ENCODE data around the gene ZNF618. TPM values are rescaled to one million over a fixed set of nuclear protein-coding genes. Genes with fewer than 3 reads are reported as not detected.

Gene ZNF618
- total RNA-seq, 1 experiment from 2014 or later: 29.4 TPM

GRCh38 chr9:113888336-113888735 lies 12.2 kb downstream of the ZNF618 start:
- Histone ChIP-seq H3K36me3 (ENCODE audit: insufficient read depth, low read length, poor library complexity, severe bottlenecking) (peaks cover 16% of the 10 kb centered on the region), H3K27ac (ENCODE audit: low read depth, low read length, poor library complexity, severe bottlenecking) (no peak overlapping the region), H3K9me3 (ENCODE audit: low read depth, low read length, poor library complexity, severe bottlenecking) (peaks cover 14% of the 10 kb centered on the region), H3K4me1 (ENCODE audit: insufficient read depth, low read length, poor library complexity, severe bottlenecking) (peaks cover 20% of the 10 kb centered on the region), H3K27me3 (replicated peaks; ENCODE audit: insufficient read depth, low read depth, low read length, poor library complexity) (no peaks in the 10 kb centered on the region), H3K4me3 (ENCODE audit: low read depth, low read length, poor library complexity, severe bottlenecking) (no peak overlapping the region)
- no TSS peak for BruUV-seq (replicated peaks)
- no peak for TF ChIP-seq EZH2 (IDR thresholded peaks at IDR 0.05; ENCODE audit: borderline replicate concordance, low read depth, low read length, poor library complexity, severe bottlenecking)
- TF ChIP-seq, protein P1, sequence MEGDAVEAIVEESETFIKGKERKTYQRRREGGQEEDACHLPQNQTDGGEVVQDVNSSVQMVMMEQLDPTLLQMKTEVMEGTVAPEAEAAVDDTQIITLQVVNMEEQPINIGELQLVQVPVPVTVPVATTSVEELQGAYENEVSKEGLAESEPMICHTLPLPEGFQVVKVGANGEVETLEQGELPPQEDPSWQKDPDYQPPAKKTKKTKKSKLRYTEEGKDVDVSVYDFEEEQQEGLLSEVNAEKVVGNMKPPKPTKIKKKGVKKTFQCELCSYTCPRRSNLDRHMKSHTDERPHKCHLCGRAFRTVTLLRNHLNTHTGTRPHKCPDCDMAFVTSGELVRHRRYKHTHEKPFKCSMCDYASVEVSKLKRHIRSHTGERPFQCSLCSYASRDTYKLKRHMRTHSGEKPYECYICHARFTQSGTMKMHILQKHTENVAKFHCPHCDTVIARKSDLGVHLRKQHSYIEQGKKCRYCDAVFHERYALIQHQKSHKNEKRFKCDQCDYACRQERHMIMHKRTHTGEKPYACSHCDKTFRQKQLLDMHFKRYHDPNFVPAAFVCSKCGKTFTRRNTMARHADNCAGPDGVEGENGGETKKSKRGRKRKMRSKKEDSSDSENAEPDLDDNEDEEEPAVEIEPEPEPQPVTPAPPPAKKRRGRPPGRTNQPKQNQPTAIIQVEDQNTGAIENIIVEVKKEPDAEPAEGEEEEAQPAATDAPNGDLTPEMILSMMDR (conservative IDR thresholded peaks at IDR 0.05; ENCODE audit: low read depth, low read length): no peak
- POLR2A ChIA-PET (ENCODE audit: low non-redundant PET): no interaction called here
- CTCF ChIA-PET: interaction anchor here (0.8 kb wide), 1 partner anchor 11 kb away, joined by 3 read pairs; no protein-coding TSS in a partner anchor
- no peak for DNase-seq (ENCODE audit: low spot score)
- intact Hi-C loops (cut with micrococcal nuclease; ENCODE audit: unreplicated experiment): no loop called here

GRCh38 chr9:113888976-113889375 lies 12.9 kb downstream of the ZNF618 start:
- BruUV-seq (replicated peaks): no TSS peak
- ChIA-PET POLR2A (ENCODE audit: low non-redundant PET) (no interaction called here), CTCF (interaction anchor here (0.8 kb wide), 1 partner anchor 12 kb away, joined by 3 read pairs; no protein-coding TSS in a partner anchor)
- Histone ChIP-seq H3K4me1 (ENCODE audit: insufficient read depth, low read length, poor library complexity, severe bottlenecking) (peaks cover 20% of the 10 kb centered on the region), H3K36me3 (ENCODE audit: insufficient read depth, low read length, poor library complexity, severe bottlenecking) (peaks cover 16% of the 10 kb centered on the region), H3K27me3 (replicated peaks; ENCODE audit: insufficient read depth, low read depth, low read length, poor library complexity) (no peaks in the 10 kb centered on the region), H3K9me3 (ENCODE audit: low read depth, low read length, poor library complexity, severe bottlenecking) (peaks cover 14% of the 10 kb centered on the region), H3K4me3 (ENCODE audit: low read depth, low read length, poor library complexity, severe bottlenecking) (no peak overlapping the region), H3K27ac (ENCODE audit: low read depth, low read length, poor library complexity, severe bottlenecking) (no peak overlapping the region)
- DNase-seq (ENCODE audit: low spot score): no peak
- TF ChIP-seq, protein P1 (conservative IDR thresholded peaks at IDR 0.05; ENCODE audit: low read depth, low read length): no peak
- no peak for TF ChIP-seq EZH2 (IDR thresholded peaks at IDR 0.05; ENCODE audit: borderline replicate concordance, low read depth, low read length, poor library complexity, severe bottlenecking)
- intact Hi-C loops (cut with micrococcal nuclease; ENCODE audit: unreplicated experiment): no loop called here

DNA sequence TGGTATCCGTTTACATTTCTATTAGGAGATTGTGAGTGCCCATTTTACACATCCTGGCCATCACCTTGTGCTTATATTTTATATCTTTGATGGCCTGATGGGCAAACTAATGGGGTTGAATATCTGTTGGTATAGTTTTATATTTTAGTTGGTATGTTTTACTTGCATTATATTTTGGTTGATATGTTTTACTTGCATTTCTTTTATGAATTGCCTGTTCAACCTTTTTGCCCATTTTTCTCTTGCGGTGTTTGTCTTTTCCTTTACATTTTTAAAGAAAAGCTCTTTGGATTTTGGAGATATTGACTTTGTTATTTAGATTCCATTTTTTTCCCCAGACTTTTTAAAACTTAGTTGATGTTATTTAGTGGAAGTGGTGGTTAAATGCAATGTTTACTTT lies 14.6 kb downstream of the ZNF618 start:
- Histone ChIP-seq H3K4me1 (ENCODE audit: insufficient read depth, low read length, poor library complexity, severe bottlenecking) (peaks cover 16% of the 10 kb centered on the region), H3K36me3 (ENCODE audit: insufficient read depth, low read length, poor library complexity, severe bottlenecking) (peaks cover 16% of the 10 kb centered on the region), H3K27me3 (replicated peaks; ENCODE audit: insufficient read depth, low read depth, low read length, poor library complexity) (no peaks in the 10 kb centered on the region), H3K4me3 (ENCODE audit: low read depth, low read length, poor library complexity, severe bottlenecking) (no peak overlapping the region), H3K27ac (ENCODE audit: low read depth, low read length, poor library complexity, severe bottlenecking) (no peak overlapping the region), H3K9me3 (ENCODE audit: low read depth, low read length, poor library complexity, severe bottlenecking) (peaks cover 14% of the 10 kb centered on the region)
- intact Hi-C loops (cut with micrococcal nuclease; ENCODE audit: unreplicated experiment): no loop called here
- DNase-seq (ENCODE audit: low spot score): no peak
- POLR2A ChIA-PET (ENCODE audit: low non-redundant PET): no interaction called here
- BruUV-seq (replicated peaks): no TSS peak
- TF ChIP-seq, protein P1 (conservative IDR thresholded peaks at IDR 0.05; ENCODE audit: low read depth, low read length): no peak
- TF ChIP-seq EZH2 (IDR thresholded peaks at IDR 0.05; ENCODE audit: borderline replicate concordance, low read depth, low read length, poor library complexity, severe bottlenecking): no peak
- CTCF ChIA-PET: no interaction called here

Measured in A673 (cell line).